HEK293 (cell line): ENCODE data around the gene CEP350.

Source experiments
- CTCF ChIA-PET: fragments of 350-600 bp; formaldehyde crosslinking; extraction: SDS; loops from one replicate; lab custom pipeline; 2021; ENCODE audit warnings: antibody characterized with exemption; lab: Yijun Ruan, JAX
- POLR2A ChIA-PET: fragments of 300-600 bp; formaldehyde crosslinking; extraction: SDS; loops from one replicate; lab custom pipeline; 2020; ENCODE audit warnings: antibody characterized with exemption, inconsistent platforms; lab: Yijun Ruan, JAX
- H3K27ac ChIP-seq: fragments of 200-500 bp; sonication (Bioruptor generic); 2 replicates; pipeline ENCODE4 v1.5.1; 2014; ENCODE audit warnings: low read depth, low read length, control low read depth, inconsistent platforms; ENCODE audit errors: extremely low read depth
- H3K36me3 ChIP-seq, 2 experiments: fragments of 200-500 bp in 1 of 2; sonication (Bioruptor generic) in 1 of 2; 1 replicate in 1 of 2; 2 replicates in 1 of 2; pipeline ENCODE4 v1.5.1; 2014 to 2017; ENCODE audit warnings: inconsistent platforms in 2 of 2, low read length in 2 of 2; ENCODE audit not compliant: control insufficient read depth in 2 of 2, insufficient read depth in 1 of 2
- H3K4me1 ChIP-seq: fragments of 200-500 bp; sonication (Bioruptor generic); 2 replicates; pipeline ENCODE4 v1.5.1; 2014; ENCODE audit warnings: mild to moderate bottlenecking, low read length, inconsistent platforms; ENCODE audit not compliant: control insufficient read depth, insufficient read depth
- H3K4me3 ChIP-seq: 2 replicates; pipeline ENCODE4 v1.5.1; 2011; ENCODE audit warnings: low read depth, mild to moderate bottlenecking, control low read depth, low read length, moderate library complexity
- H3K9me3 ChIP-seq: fragments of 200-500 bp; sonication (Bioruptor generic); 2 replicates; pipeline ENCODE4 v1.5.1; 2014; ENCODE audit warnings: low read depth, low read length, inconsistent platforms; ENCODE audit not compliant: control insufficient read depth, insufficient read depth
- HOXD13 ChIP-seq: sonication (generic); formaldehyde crosslinking; IDR thresholded peaks from 2 replicates; pipeline ENCODE4 v1.8.0; 2022; ENCODE audit warnings: missing genetic modification reagents, borderline replicate concordance
- PRDM4 ChIP-seq: fragments of 450-650 bp; formaldehyde crosslinking; IDR thresholded peaks from 2 replicates; pipeline ENCODE4 v1.5.1; 2017; ENCODE audit warnings: missing biosample characterization, missing genetic modification characterization
- RBAK ChIP-seq: fragments of 450-650 bp; formaldehyde crosslinking; IDR thresholded peaks from 2 replicates; pipeline ENCODE4 v1.5.1; 2016; ENCODE audit warnings: missing biosample characterization, missing genetic modification characterization
- SCRT1 ChIP-seq: fragments of 450-650 bp; formaldehyde crosslinking; IDR thresholded peaks from 2 replicates; pipeline ENCODE4 v1.5.1; 2016; ENCODE audit warnings: missing biosample characterization, missing genetic modification characterization, borderline replicate concordance
- YY1 ChIP-seq: fragments of 450-650 bp; formaldehyde crosslinking; IDR thresholded peaks from 2 replicates; pipeline ENCODE4 v1.5.1; 2018; ENCODE audit warnings: missing biosample characterization, missing genetic modification characterization
- YY2 ChIP-seq: fragments of 450-650 bp; formaldehyde crosslinking; IDR thresholded peaks from 2 replicates; pipeline ENCODE4 v1.5.1; 2016; ENCODE audit warnings: missing biosample characterization, missing genetic modification characterization
- ZBTB17 ChIP-seq: fragments of 450-650 bp; formaldehyde crosslinking; IDR thresholded peaks from 2 replicates; pipeline ENCODE4 v1.5.1; 2016; ENCODE audit warnings: missing biosample characterization, missing genetic modification characterization
- ZBTB48 ChIP-seq: fragments of 450-650 bp; formaldehyde crosslinking; IDR thresholded peaks from 2 replicates; pipeline ENCODE4 v1.5.1; 2016; ENCODE audit warnings: missing biosample characterization, missing genetic modification characterization
- ZFP3 ChIP-seq: fragments of 450-650 bp; formaldehyde crosslinking; IDR thresholded peaks from 2 replicates; pipeline ENCODE4 v1.5.1; 2016; ENCODE audit warnings: low read depth, missing biosample characterization, missing genetic modification characterization
- ZNF157 ChIP-seq: fragments of 450-650 bp; formaldehyde crosslinking; IDR thresholded peaks from 2 replicates; pipeline ENCODE4 v1.5.1; 2016; ENCODE audit warnings: missing biosample characterization, missing genetic modification characterization
- ZNF174 ChIP-seq: fragments of 450-650 bp; formaldehyde crosslinking; IDR thresholded peaks from 2 replicates; pipeline ENCODE4 v1.5.0; 2017; ENCODE audit warnings: missing biosample characterization, mild to moderate bottlenecking, missing genetic modification characterization
- ZNF184 ChIP-seq: fragments of 450-650 bp; IDR thresholded peaks from 2 replicates; pipeline ENCODE4 v1.5.1; 2018; ENCODE audit warnings: missing biosample characterization, mild to moderate bottlenecking, missing genetic modification characterization
- ZNF223 ChIP-seq: fragments of 450-650 bp; formaldehyde crosslinking; IDR thresholded peaks from 2 replicates; pipeline ENCODE4 v1.5.1; 2016; ENCODE audit warnings: missing biosample characterization, missing genetic modification characterization
- ZNF24 ChIP-seq: fragments of 450-650 bp; formaldehyde crosslinking; IDR thresholded peaks from 2 replicates; pipeline ENCODE4 v1.5.1; 2016; ENCODE audit warnings: missing biosample characterization, missing genetic modification characterization
- ZNF266 ChIP-seq: fragments of 450-650 bp; formaldehyde crosslinking; IDR thresholded peaks from 2 replicates; pipeline ENCODE4 v1.5.1; 2016; ENCODE audit warnings: missing biosample characterization, missing genetic modification characterization, low read depth
- ZNF274 ChIP-seq, 2 experiments: fragments of 200-500 bp in 1 of 2; fragments of 450-650 bp in 1 of 2; sonication (Bioruptor generic) in 1 of 2; formaldehyde crosslinking in 1 of 2; IDR thresholded peaks; 2 replicates each; pipeline versions ENCODE4 v1.5.1 to v1.6.1; 2014 to 2016; ENCODE audit warnings: borderline replicate concordance in 1 of 2, inconsistent platforms in 1 of 2, low read length in 1 of 2, missing biosample characterization in 1 of 2, missing genetic modification characterization in 1 of 2
- ZNF280C ChIP-seq: fragments of 450-650 bp; formaldehyde crosslinking; IDR thresholded peaks from 2 replicates; pipeline ENCODE4 v1.5.1; 2016; ENCODE audit warnings: missing biosample characterization, missing genetic modification characterization
- ZNF324 ChIP-seq: fragments of 450-650 bp; formaldehyde crosslinking; IDR thresholded peaks from 2 replicates; pipeline ENCODE4 v1.5.1; 2016; ENCODE audit warnings: missing biosample characterization, missing genetic modification characterization
- ZNF366 ChIP-seq: fragments of 450-650 bp; formaldehyde crosslinking; conservative IDR thresholded peaks from 2 replicates; pipeline ENCODE4 v1.5.1; 2016; ENCODE audit warnings: missing biosample characterization, missing genetic modification characterization
- ZNF521 ChIP-seq: fragments of 450-650 bp; formaldehyde crosslinking; IDR thresholded peaks from 2 replicates; pipeline ENCODE4 v1.5.1; 2017; ENCODE audit warnings: missing biosample characterization, mild to moderate bottlenecking, missing genetic modification characterization
- ZNF600 ChIP-seq: fragments of 450-650 bp; formaldehyde crosslinking; IDR thresholded peaks from 2 replicates; pipeline ENCODE4 v1.5.1; 2016; ENCODE audit warnings: missing biosample characterization, missing genetic modification characterization
- ZNF660 ChIP-seq: fragments of 450-650 bp; IDR thresholded peaks from 2 replicates; pipeline ENCODE4 v1.5.1; 2018; ENCODE audit warnings: missing biosample characterization, mild to moderate bottlenecking, missing genetic modification characterization
- ZNF776 ChIP-seq: fragments of 450-650 bp; formaldehyde crosslinking; IDR thresholded peaks from 2 replicates; pipeline ENCODE4 v1.5.0; 2017; ENCODE audit warnings: missing biosample characterization, missing genetic modification characterization, borderline replicate concordance
- ZNF792 ChIP-seq: fragments of 450-650 bp; formaldehyde crosslinking; IDR thresholded peaks from 2 replicates; pipeline ENCODE4 v1.5.1; 2016; ENCODE audit warnings: missing biosample characterization, missing genetic modification characterization
- ZSCAN5A ChIP-seq: fragments of 450-650 bp; formaldehyde crosslinking; IDR thresholded peaks from 2 replicates; pipeline ENCODE4 v1.5.1; 2016; ENCODE audit warnings: missing biosample characterization, missing genetic modification characterization
- TF ChIP-seq, protein P1 (sequence below): fragments of 450-650 bp; formaldehyde crosslinking; IDR thresholded peaks from 2 replicates; pipeline ENCODE4 v1.5.1; 2016; ENCODE audit warnings: missing biosample characterization, missing genetic modification characterization
- TF ChIP-seq, protein P2 (sequence below): fragments of 450-650 bp; IDR thresholded peaks from 2 replicates; pipeline ENCODE4 v1.5.1; 2018; ENCODE audit warnings: missing biosample characterization, missing genetic modification characterization
- TF ChIP-seq, protein P3 (sequence below): fragments of 450-650 bp; formaldehyde crosslinking; IDR thresholded peaks from 2 replicates; pipeline ENCODE4 v1.5.1; 2016; ENCODE audit warnings: missing biosample characterization, missing genetic modification characterization

CEP350 gene

DNA sequence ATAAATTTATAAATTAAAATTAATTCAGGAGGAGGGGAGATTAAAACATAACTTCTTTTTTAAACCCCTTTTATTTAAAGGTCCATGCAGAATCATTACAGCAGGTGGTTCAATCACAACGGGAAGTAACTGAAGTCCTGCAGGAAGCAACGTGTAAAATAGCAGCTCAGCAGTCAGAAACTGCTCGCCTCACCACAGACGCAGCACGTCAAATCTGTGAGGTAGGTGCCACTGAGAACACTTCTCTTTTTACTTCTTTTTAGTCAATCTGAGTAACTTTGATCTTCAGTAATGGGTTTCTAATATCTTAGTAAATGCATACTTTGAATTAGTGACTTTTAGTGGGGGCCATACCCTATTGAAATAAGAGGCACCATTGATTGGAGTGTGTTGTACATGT, 87.0 kb downstream of the CEP350 start:
- ChIA-PET CTCF (interaction anchor here (0.6 kb wide), 1 partner anchor 106 kb away, joined by 3 read pairs; no protein-coding TSS in a partner anchor), POLR2A (no interaction called here)
- TF ChIP-seq, protein P1, sequence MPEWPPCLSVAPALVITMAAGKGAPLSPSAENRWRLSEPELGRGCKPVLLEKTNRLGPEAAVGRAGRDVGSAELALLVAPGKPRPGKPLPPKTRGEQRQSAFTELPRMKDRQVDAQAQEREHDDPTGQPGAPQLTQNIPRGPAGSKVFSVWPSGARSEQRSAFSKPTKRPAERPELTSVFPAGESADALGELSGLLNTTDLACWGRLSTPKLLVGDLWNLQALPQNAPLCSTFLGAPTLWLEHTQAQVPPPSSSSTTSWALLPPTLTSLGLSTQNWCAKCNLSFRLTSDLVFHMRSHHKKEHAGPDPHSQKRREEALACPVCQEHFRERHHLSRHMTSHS (tag by site-specific recombination), result no peak
- TF ChIP-seq ZNF776 (tag by site-specific recombination) (no peak), ZNF280C (no peak), ZNF600 (no peak), ZNF324 (no peak), ZNF366 (no peak), PRDM4 (tag by site-specific recombination) (no peak), HOXD13 (no peak), ZNF792 (tag by site-specific recombination) (no peak), RBAK (no peak), ZNF24 (tag by site-specific recombination) (no peak), ZNF266 (tag by site-specific recombination) (no peak), ZNF223 (tag by site-specific recombination) (no peak), SCRT1 (tag by site-specific recombination) (no peak), ZNF660 (tag by site-specific recombination) (no peak), ZNF184 (tag by site-specific recombination) (no peak)
- TF ChIP-seq, protein P2, sequence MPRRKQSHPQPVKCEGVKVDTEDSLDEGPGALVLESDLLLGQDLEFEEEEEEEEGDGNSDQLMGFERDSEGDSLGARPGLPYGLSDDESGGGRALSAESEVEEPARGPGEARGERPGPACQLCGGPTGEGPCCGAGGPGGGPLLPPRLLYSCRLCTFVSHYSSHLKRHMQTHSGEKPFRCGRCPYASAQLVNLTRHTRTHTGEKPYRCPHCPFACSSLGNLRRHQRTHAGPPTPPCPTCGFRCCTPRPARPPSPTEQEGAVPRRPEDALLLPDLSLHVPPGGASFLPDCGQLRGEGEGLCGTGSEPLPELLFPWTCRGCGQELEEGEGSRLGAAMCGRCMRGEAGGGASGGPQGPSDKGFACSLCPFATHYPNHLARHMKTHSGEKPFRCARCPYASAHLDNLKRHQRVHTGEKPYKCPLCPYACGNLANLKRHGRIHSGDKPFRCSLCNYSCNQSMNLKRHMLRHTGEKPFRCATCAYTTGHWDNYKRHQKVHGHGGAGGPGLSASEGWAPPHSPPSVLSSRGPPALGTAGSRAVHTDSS, result no peak
- TF ChIP-seq, protein P3, sequence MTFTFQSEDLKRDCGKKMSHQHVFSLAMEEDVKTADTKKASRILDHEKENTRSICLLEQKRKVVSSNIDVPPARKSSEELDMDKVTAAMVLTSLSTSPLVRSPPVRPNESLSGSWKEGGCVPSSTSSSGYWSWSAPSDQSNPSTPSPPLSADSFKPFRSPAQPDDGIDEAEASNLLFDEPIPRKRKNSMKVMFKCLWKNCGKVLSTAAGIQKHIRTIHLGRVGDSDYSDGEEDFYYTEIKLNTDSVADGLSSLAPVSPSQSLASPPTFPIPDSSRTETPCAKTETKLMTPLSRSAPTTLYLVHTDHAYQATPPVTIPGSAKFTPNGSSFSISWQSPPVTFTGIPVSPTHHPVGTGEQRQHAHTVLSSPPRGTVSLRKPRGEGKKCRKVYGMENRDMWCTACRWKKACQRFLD (tag by site-specific recombination), result no peak
- Histone ChIP-seq H3K27ac (no peak overlapping the region), H3K4me3 (no peak overlapping the region), H3K4me1 (no peaks in the 10 kb centered on the region), H3K36me3 (peaks cover 60 to 76% of the 10 kb centered on the region in 2 experiments), H3K9me3 (no peaks in the 10 kb centered on the region)

- no peak overlapping the region for H3K4me3 ChIP-seq
- no peaks in the 10 kb centered on the region for H3K4me1 ChIP-seq
- ChIA-PET POLR2A (no interaction called here), CTCF (interaction anchor here (0.6 kb wide), 1 partner anchor 433 kb away, joined by 3 read pairs; no protein-coding TSS in a partner anchor)
- no peak overlapping the region for H3K27ac ChIP-seq
- peaks cover 65 to 73% of the 10 kb centered on the region in 2 experiments for H3K36me3 ChIP-seq
- no peaks in the 10 kb centered on the region for H3K9me3 ChIP-seq
- TF ChIP-seq ZSCAN5A (no peak), YY1 (tag by site-specific recombination) (no peak), ZNF174 (tag by site-specific recombination) (no peak), ZBTB17 (tag by site-specific recombination) (no peak), ZNF521 (tag by site-specific recombination) (no peak), ZFP3 (no peak), YY2 (no peak), ZNF157 (tag by site-specific recombination) (no peak), ZNF274 (IDR thresholded peaks at IDR 0.05; ENCODE audit: low read length) (no peak), ZNF274 (tag by site-specific recombination; IDR thresholded peaks at IDR 0.05; ENCODE audit: borderline replicate concordance) (no peak), ZBTB48 (tag by site-specific recombination) (no peak)
Observed at GRCh38 chr1:180042988-180043622, 88.5 kb downstream of the CEP350 start.
